ENCODE measurements around the gene IGFL1.
"Not testable (repeated sequence)": the region's sequence is repeated elsewhere in the genome, so short reads cannot be mapped to it uniquely, and the experiment has no call there.

- TF ChIP-seq SUZ12 (IDR thresholded peaks at IDR 0.05; ENCODE audit: extremely low read depth, insufficient read depth, insufficient read length); ZNF274 (IDR thresholded peaks at IDR 0.05; ENCODE audit: low read depth, low read length): not testable (repeated sequence)
These were observed 21.7 kb upstream of the IGFL1 start for GRCh38 chr19:46207858-46208257.
